ENCODE data around the gene ZFP92. TPM values are rescaled to one million over a fixed set of nuclear protein-coding genes. Genes with fewer than 3 reads are reported as not detected.

ZFP92 gene
- total and polyA plus RNA-seq, 8 donors = 0.98 to 2.9 (median 1.2) TPM

DNA sequence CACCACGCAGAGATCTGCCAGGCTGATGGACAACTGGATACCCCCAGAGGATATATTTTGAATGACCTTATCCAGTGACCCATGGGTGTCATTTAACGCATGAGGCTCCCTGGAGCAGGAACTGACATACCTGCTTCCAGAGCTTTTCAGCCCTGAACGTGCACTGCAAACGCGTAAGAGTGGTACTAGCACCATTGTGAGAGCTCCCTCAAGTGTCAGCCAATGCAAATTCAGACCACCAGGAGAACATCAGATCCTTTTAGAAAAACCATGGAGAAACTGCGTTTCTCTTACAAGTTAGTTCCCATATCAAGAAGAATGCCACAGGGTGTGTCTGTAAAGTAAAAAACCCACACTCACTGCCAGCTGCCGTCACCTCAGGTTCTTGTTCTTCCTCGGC, 27.3 kb downstream of the ZFP92 start:
- no peaks in the 10 kb centered on the region for H3K36me3 ChIP-seq
- no peak for DNase-seq
- TF ChIP-seq, protein P1, sequence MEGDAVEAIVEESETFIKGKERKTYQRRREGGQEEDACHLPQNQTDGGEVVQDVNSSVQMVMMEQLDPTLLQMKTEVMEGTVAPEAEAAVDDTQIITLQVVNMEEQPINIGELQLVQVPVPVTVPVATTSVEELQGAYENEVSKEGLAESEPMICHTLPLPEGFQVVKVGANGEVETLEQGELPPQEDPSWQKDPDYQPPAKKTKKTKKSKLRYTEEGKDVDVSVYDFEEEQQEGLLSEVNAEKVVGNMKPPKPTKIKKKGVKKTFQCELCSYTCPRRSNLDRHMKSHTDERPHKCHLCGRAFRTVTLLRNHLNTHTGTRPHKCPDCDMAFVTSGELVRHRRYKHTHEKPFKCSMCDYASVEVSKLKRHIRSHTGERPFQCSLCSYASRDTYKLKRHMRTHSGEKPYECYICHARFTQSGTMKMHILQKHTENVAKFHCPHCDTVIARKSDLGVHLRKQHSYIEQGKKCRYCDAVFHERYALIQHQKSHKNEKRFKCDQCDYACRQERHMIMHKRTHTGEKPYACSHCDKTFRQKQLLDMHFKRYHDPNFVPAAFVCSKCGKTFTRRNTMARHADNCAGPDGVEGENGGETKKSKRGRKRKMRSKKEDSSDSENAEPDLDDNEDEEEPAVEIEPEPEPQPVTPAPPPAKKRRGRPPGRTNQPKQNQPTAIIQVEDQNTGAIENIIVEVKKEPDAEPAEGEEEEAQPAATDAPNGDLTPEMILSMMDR (IDR thresholded peaks at IDR 0.05) = no peak

DNA sequence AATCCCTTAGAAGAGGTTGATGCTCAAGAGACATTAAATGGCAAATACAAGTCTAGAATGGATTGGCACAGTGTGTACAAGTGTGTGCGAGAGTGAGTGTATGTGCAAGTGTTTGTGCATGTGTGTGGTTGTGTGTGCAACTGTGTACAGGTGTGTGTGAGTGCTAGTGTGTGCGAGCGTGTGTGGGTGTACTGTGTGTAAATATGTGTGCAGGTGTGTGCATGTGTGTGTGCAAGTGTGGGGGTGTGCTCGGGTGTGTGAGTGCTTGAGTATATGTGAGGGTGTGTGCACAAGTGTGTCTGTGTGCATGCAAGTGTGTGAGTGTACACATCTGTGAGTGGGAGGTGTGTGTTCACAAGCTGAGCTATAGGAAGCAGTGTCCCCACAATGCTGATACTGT, 28.7 kb downstream of the ZFP92 start:
- ATAC-seq (no peak), DNase-seq (no peak)
- H3K27ac ChIP-seq = no peak overlapping the region
- intact Hi-C loops (cut with DNase I) = no loop called here
- H3K27me3 ChIP-seq = no peaks in the 10 kb centered on the region
- H3K4me1 ChIP-seq = no peaks in the 10 kb centered on the region
- no peaks in the 10 kb centered on the region for H3K36me3 ChIP-seq
- no peak overlapping the region for H3K4me3 ChIP-seq
- TF ChIP-seq, protein P1 (IDR thresholded peaks at IDR 0.05) = no peak
- no peaks in the 10 kb centered on the region for H3K9me3 ChIP-seq

More for the DNA sequence above, 27.3 kb downstream of the ZFP92 start:
- H3K9me3 ChIP-seq = no peaks in the 10 kb centered on the region
- no peak overlapping the region for H3K27ac ChIP-seq
- H3K4me3 ChIP-seq = no peak overlapping the region
- no peaks in the 10 kb centered on the region for H3K4me1 ChIP-seq
- intact Hi-C loops (cut with DNase I) = no loop called here
- H3K27me3 ChIP-seq = no peaks in the 10 kb centered on the region
- no peak for ATAC-seq

DNA sequence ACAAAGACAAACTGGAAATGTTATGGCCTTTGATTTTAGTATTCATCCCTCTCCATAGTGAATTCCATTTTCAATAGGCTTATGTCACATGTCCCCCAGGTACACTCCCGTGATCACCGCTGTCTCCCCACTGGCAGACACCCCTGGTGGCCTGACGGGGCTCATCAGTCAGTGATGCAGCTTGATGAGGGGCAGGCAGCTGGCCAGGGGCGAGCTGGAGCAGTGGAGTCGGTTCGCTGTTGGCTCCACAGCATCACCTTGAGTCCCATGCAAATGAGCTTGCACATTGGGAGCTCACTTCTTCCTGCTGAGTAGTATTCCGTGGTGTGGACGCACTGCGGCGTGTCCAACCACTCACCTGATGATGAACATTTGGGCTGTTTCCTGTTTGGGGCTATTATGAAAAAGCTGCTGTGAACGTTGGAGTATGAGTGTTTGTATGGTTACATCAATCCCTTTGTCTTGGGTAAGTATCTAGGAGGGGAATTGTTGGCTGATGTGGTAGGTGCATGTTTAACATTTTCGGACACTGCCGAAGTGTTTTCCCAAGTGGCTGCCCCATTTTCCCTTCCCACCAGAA, 29.4 kb downstream of the ZFP92 start:
- ATAC-seq (no peak), DNase-seq (no peak)
- TF ChIP-seq, protein P1 (IDR thresholded peaks at IDR 0.05) = no peak
- Histone ChIP-seq H3K4me3 (no peak overlapping the region), H3K27me3 (no peaks in the 10 kb centered on the region), H3K4me1 (no peaks in the 10 kb centered on the region), H3K36me3 (no peaks in the 10 kb centered on the region), H3K9me3 (no peaks in the 10 kb centered on the region), H3K27ac (no peak overlapping the region)
- intact Hi-C loops (cut with DNase I) = no loop called here

DNA sequence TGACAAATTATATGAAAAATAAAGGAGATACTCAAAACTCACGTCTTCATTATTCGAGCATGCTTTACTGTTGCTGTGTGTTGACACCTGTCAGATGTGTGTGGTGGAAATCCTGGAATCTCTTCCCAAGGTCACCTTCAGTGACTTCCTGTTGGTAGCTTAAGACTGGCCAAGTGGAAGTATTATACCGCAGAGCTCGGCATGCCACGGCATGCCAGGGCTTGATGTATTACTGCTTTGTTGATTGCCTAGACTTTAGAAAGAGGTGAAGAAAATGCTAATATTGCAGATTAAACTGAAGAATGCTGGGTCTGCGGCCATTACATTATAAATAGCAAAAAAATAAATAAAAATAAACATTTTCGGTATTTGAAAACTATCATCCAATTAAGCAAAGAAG, 30.0 kb downstream of the ZFP92 start:
- H3K27me3 ChIP-seq = no peaks in the 10 kb centered on the region
- no peaks in the 10 kb centered on the region for H3K4me1 ChIP-seq
- TF ChIP-seq, protein P1 (IDR thresholded peaks at IDR 0.05) = no peak
- no peak overlapping the region for H3K4me3 ChIP-seq
- H3K27ac ChIP-seq = no peak overlapping the region
- no peaks in the 10 kb centered on the region for H3K9me3 ChIP-seq
- no peak for ATAC-seq
- no peak for DNase-seq
- intact Hi-C loops (cut with DNase I) = no loop called here
- H3K36me3 ChIP-seq = no peaks in the 10 kb centered on the region

DNA sequence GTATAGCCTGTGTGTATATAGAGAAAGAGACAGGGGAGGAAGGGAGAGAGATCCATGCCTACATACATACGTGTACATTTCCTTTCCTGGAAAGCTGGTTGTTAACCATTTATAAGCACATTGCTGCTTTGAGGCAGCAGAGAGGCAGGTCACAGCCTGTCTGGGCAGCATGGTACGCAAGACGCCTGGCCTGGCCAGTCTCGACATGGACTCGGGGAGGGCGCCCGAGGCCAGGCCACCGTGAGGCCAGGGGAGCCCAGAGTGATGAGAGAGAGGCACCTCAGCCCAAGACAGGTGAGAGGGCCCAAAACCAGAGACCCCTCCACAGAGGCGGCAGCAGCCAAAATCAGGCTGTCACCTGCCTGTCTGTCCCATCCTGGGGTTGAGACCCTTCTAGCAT, 30.7 kb downstream of the ZFP92 start:
- TF ChIP-seq, protein P1 (IDR thresholded peaks at IDR 0.05) = no peak
- Histone ChIP-seq H3K27ac (no peak overlapping the region), H3K27me3 (no peaks in the 10 kb centered on the region), H3K36me3 (peaks cover 0 to 2% of the 10 kb centered on the region in 2 donors), H3K9me3 (no peaks in the 10 kb centered on the region), H3K4me1 (no peaks in the 10 kb centered on the region), H3K4me3 (no peak overlapping the region)
- DNase-seq (no peak), ATAC-seq (no peak)
- intact Hi-C loops (cut with DNase I) = no loop called here
